H9 (cell line): Measurements from ENCODE around the gene TTC13. TPM values are rescaled to one million over a fixed set of nuclear protein-coding genes. Genes with fewer than 3 reads are reported as not detected.

Source experiments
- DNase-seq: peaks from one replicate; pipeline ENCODE4 v3.0.0-alpha.2; 2017
- H2AFZ ChIP-seq: one replicate; pipeline ENCODE4 v1.6.1; 2013; ENCODE audit warnings: mild to moderate bottlenecking, low read length, control low read depth, moderate library complexity
- H2AK5ac ChIP-seq: 2 replicates; pipeline ENCODE4 v1.6.1; 2013; ENCODE audit warnings: low read length, control low read depth, mixed read lengths; ENCODE audit not compliant: insufficient read length
- H2BK120ac ChIP-seq: one replicate; pipeline ENCODE4 v1.6.1; 2013; ENCODE audit warnings: low read depth, mild to moderate bottlenecking, low read length, control low read depth, inconsistent platforms; ENCODE audit not compliant: poor library complexity, severe bottlenecking
- H2BK12ac ChIP-seq: 2 replicates; pipeline ENCODE4 v1.6.1; 2013; ENCODE audit warnings: low read length, control low read depth, mixed read lengths, low read depth; ENCODE audit not compliant: insufficient read length
- H2BK15ac ChIP-seq: 2 replicates; pipeline ENCODE4 v1.6.1; 2013; ENCODE audit warnings: low read depth, low read length, control low read depth
- H2BK20ac ChIP-seq: one replicate; pipeline ENCODE4 v1.6.1; 2013; ENCODE audit warnings: low read depth, mild to moderate bottlenecking, low read length, control low read depth, inconsistent platforms; ENCODE audit not compliant: poor library complexity, severe bottlenecking
- H2BK5ac ChIP-seq: 2 replicates; pipeline ENCODE4 v1.6.1; 2013; ENCODE audit warnings: low read length, control low read depth, mixed read lengths; ENCODE audit not compliant: insufficient read length
- H3K14ac ChIP-seq: 2 replicates; pipeline ENCODE4 v1.6.1; 2013; ENCODE audit warnings: low read length, control low read depth; ENCODE audit not compliant: insufficient read depth
- H3K18ac ChIP-seq: 2 replicates; pipeline ENCODE4 v1.6.1; 2013; ENCODE audit warnings: low read depth, mild to moderate bottlenecking, mixed read lengths, low read length, control low read depth; ENCODE audit not compliant: insufficient read length
- H3K23ac ChIP-seq: 2 replicates; pipeline ENCODE4 v1.6.1; 2013; ENCODE audit warnings: low read length, control low read depth, mixed read lengths, low read depth; ENCODE audit not compliant: insufficient read length
- H3K23me2 ChIP-seq: 2 replicates; pipeline ENCODE4 v1.6.1; 2013; ENCODE audit warnings: low read depth, mild to moderate bottlenecking, mixed read lengths, low read length, control low read depth; ENCODE audit not compliant: insufficient read length, poor library complexity, severe bottlenecking
- H3K27ac ChIP-seq: 2 replicates; pipeline ENCODE4 v1.5.1; 2013; ENCODE audit warnings: low read length, control low read depth, mixed read lengths, low read depth; ENCODE audit not compliant: insufficient read length
- H3K27me3 ChIP-seq: 2 replicates; pipeline ENCODE4 v1.6.1; 2013; ENCODE audit warnings: low read length, control low read depth, inconsistent platforms; ENCODE audit not compliant: insufficient read depth
- H3K4ac ChIP-seq: 2 replicates; pipeline ENCODE4 v1.6.1; 2013; ENCODE audit warnings: low read depth, mild to moderate bottlenecking, control low read depth, inconsistent platforms, low read length, moderate library complexity
- H3K4me1 ChIP-seq: 2 replicates; pipeline ENCODE4 v1.6.1; 2013; ENCODE audit warnings: low read length, control low read depth, inconsistent platforms; ENCODE audit not compliant: insufficient read depth
- H3K4me2 ChIP-seq: 2 replicates; pipeline ENCODE4 v1.6.1; 2013; ENCODE audit warnings: low read length, control low read depth, mixed read lengths; ENCODE audit not compliant: insufficient read length, insufficient read depth
- H3K56ac ChIP-seq: 2 replicates; pipeline ENCODE4 v1.6.1; 2013; ENCODE audit warnings: low read depth, mild to moderate bottlenecking, mixed read lengths, low read length, control low read depth; ENCODE audit not compliant: insufficient read length
- H3K79me1 ChIP-seq: 2 replicates; pipeline ENCODE4 v1.6.1; 2013; ENCODE audit warnings: low read depth, mild to moderate bottlenecking, moderate library complexity, low read length, control low read depth, inconsistent platforms; ENCODE audit not compliant: insufficient read depth, poor library complexity, severe bottlenecking
- H3K79me2 ChIP-seq: 2 replicates; pipeline ENCODE4 v1.6.1; 2013; ENCODE audit warnings: low read length, control low read depth, inconsistent platforms; ENCODE audit not compliant: insufficient read depth
- H3K9ac ChIP-seq: 2 replicates; pipeline ENCODE4 v1.6.1; 2013; ENCODE audit warnings: low read length, control low read depth, mixed read lengths; ENCODE audit not compliant: insufficient read length; ENCODE audit errors: extremely low read depth
- H3K9me3 ChIP-seq: one replicate; pipeline ENCODE4 v1.6.1; 2013; ENCODE audit warnings: low read depth, low read length, inconsistent platforms; ENCODE audit not compliant: control insufficient read depth
- H3T11ph ChIP-seq: one replicate; pipeline ENCODE4 v1.6.1; 2013; ENCODE audit warnings: mild to moderate bottlenecking, low read length, control low read depth, inconsistent platforms
- H4K20me1 ChIP-seq: one replicate; pipeline ENCODE4 v1.6.1; 2013; ENCODE audit not compliant: control insufficient read depth, insufficient read length, insufficient read depth
- H4K5ac ChIP-seq: 2 replicates; pipeline ENCODE4 v1.6.1; 2013; ENCODE audit warnings: low read depth, mild to moderate bottlenecking, mixed read lengths, low read length, control low read depth; ENCODE audit not compliant: insufficient read length
- H4K8ac ChIP-seq: replicated peaks from 2 replicates; pipeline ENCODE4 v1.6.1; 2013; ENCODE audit warnings: low read length, control low read depth, mixed read lengths, low read depth; ENCODE audit not compliant: insufficient read length
- H4K91ac ChIP-seq: 2 replicates; pipeline ENCODE4 v1.6.1; 2013; ENCODE audit warnings: low read depth, mild to moderate bottlenecking, moderate library complexity, mixed read lengths, low read length, control low read depth; ENCODE audit not compliant: insufficient read length
- H3K27ac Mint-ChIP-seq, 3 experiments: 2 replicates in 2 of 3; 3 replicates in 1 of 3; pipeline ENCODE4 v1.8.0; 2020 to 2021; ENCODE audit warnings: mixed read lengths in 3 of 3, mild to moderate bottlenecking in 1 of 3, moderate library complexity in 1 of 3
- H3K27me3 Mint-ChIP-seq: 2 replicates; pipeline ENCODE4 v1.8.0; 2021; ENCODE audit warnings: low read depth, mild to moderate bottlenecking, moderate library complexity, mixed read lengths
- H3K36me3 Mint-ChIP-seq, 3 experiments: 2 replicates in 2 of 3; 3 replicates in 1 of 3; pipeline ENCODE4 v1.8.0; 2020 to 2021; ENCODE audit warnings: low read depth in 3 of 3, mixed read lengths in 3 of 3; ENCODE audit not compliant: insufficient read depth in 1 of 3
- H3K4me1 Mint-ChIP-seq, 2 experiments: 2 replicates each; pipeline ENCODE4 v1.8.0; 2020; ENCODE audit warnings: mixed read lengths in 2 of 2
- H3K4me3 Mint-ChIP-seq, 2 experiments: 2 replicates in 1 of 2; 3 replicates in 1 of 2; pipeline ENCODE4 v1.8.0; 2020 to 2021; ENCODE audit warnings: mild to moderate bottlenecking in 2 of 2, mixed read lengths in 2 of 2, moderate library complexity in 1 of 2
- H3K9me3 Mint-ChIP-seq, 2 experiments: 2 replicates in 1 of 2; 3 replicates in 1 of 2; pipeline ENCODE4 v1.8.0; 2020; ENCODE audit warnings: mild to moderate bottlenecking in 2 of 2, mixed read lengths in 2 of 2, moderate library complexity in 1 of 2
- WGBS: extraction: QIAGEN DNeasy Blood & Tissue Kit; methylation state at CpG from one replicate; pipeline ENCODE4 v1.1.7; 2013; ENCODE audit warnings: missing lambda C conversion rate, low lambda C conversion rate, mixed read lengths; ENCODE audit not compliant: insufficient read length; ENCODE audit errors: extremely low coverage; 5-methylcytosine and 5-hydroxymethylcytosine counted together
- total RNA-seq: library from RNA; stranded (reverse); gene quantifications from 2 replicates; pipeline ENCODE4 v1.2.1, GENCODE V29; 2021
- TF ChIP-seq, protein P1 (sequence below): fragments of 200-600 bp; sonication (generic); conservative IDR thresholded peaks from 3 replicates; pipeline ENCODE4 v1.8.0; 2021; ENCODE audit warnings: antibody characterized with exemption, mild to moderate bottlenecking

Gene TTC13
- total RNA-seq, 1 experiment from 2014 or later, result 7.6 TPM

GRCh38 chr1:230875370-230875769 is 103.3 kb downstream of the TTC13 start:
- Histone ChIP-seq H2BK15ac (no peak overlapping the region), H2BK5ac (no peak overlapping the region), H2AFZ (no peak overlapping the region), H3K79me1 (no peaks in the 10 kb centered on the region), H3K4me2 (no peak overlapping the region), H3K56ac (no peak overlapping the region), H3K4me1 (0 out of 2 replicates have a peak, but pooled peaks cover 2% of the 10 kb centered on the region), H3K4ac (no peak overlapping the region), H3K18ac (no peak overlapping the region), H2BK120ac (no peak overlapping the region), H2BK12ac (no peak overlapping the region), H4K20me1 (no peaks in the 10 kb centered on the region), H3K27ac (no peak overlapping the region), H3K9me3 (no peaks in the 10 kb centered on the region), H3K14ac (no peak overlapping the region), H4K5ac (no peak overlapping the region), H4K91ac (no peak overlapping the region), H3K23me2 (no peaks in the 10 kb centered on the region), H2BK20ac (no peak overlapping the region), H3K27me3 (no peaks in the 10 kb centered on the region), H3K9ac (no peak overlapping the region), H3K79me2 (no peaks in the 10 kb centered on the region), H4K8ac (no peak overlapping the region), H3T11ph (no peak overlapping the region), H2AK5ac (no peak overlapping the region), H3K23ac (no peak overlapping the region)
- DNase-seq, result no peak
- peaks cover 9 to 27% of the 10 kb centered on the region in 2 experiments for H3K4me1 Mint-ChIP-seq
- H3K4me3 Mint-ChIP-seq, result no peak overlapping the region
- H3K36me3 Mint-ChIP-seq, result 0 out of 7 replicates have a peak, but pooled peaks cover 0 to 3% (median 0%) of the 10 kb centered on the region in 3 experiments
- H3K27me3 Mint-ChIP-seq, result peaks cover 19% of the 10 kb centered on the region
- no CpG with 5 or more reads among the region's 8 CpGs for WGBS
- TF ChIP-seq, protein P1, sequence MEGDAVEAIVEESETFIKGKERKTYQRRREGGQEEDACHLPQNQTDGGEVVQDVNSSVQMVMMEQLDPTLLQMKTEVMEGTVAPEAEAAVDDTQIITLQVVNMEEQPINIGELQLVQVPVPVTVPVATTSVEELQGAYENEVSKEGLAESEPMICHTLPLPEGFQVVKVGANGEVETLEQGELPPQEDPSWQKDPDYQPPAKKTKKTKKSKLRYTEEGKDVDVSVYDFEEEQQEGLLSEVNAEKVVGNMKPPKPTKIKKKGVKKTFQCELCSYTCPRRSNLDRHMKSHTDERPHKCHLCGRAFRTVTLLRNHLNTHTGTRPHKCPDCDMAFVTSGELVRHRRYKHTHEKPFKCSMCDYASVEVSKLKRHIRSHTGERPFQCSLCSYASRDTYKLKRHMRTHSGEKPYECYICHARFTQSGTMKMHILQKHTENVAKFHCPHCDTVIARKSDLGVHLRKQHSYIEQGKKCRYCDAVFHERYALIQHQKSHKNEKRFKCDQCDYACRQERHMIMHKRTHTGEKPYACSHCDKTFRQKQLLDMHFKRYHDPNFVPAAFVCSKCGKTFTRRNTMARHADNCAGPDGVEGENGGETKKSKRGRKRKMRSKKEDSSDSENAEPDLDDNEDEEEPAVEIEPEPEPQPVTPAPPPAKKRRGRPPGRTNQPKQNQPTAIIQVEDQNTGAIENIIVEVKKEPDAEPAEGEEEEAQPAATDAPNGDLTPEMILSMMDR, result no peak
- H3K9me3 Mint-ChIP-seq, result no peaks in the 10 kb centered on the region
- no peak overlapping the region; a peak in 1 of 7 replicates for H3K27ac Mint-ChIP-seq
